K562 treated with DMSO at 1 percent for 12 hours (cell line): Measurements from ENCODE around the gene TSC22D4. TPM values are rescaled to one million over a fixed set of nuclear protein-coding genes. Genes with fewer than 3 reads are reported as not detected.

ENCODE experiments used
- total RNA-seq: library from RNA; unstranded; fragments of 300-600 nt; gene quantifications from 2 replicates; pipeline ENCODE4 v1.2.3, GENCODE V29; 2022; ENCODE audit not compliant: insufficient read depth

The TSC22D4 gene
- 141 and 148 TPM in 2 replicates for total RNA-seq

GRCh38 chr7:100478958-100479660, at the start of gene TSC22D4:
Gene TSC22D4, minus strand, starts transcription at chr7:100479214. Its CDS starts 1,176 bp downstream, at chr7:100478038.

GRCh38 chr7:100483722-100484672, 5.0 kb upstream of the TSC22D4 start, which contains the start of gene NYAP1:
Gene NYAP1, plus strand, starts transcription at chr7:100483927. Its CDS starts 1,385 bp downstream, at chr7:100485312.

GRCh38 chr7:100464210-100464660, 14.8 kb downstream of the TSC22D4 start, which contains the start of gene SPACDR:
Gene SPACDR, minus strand, starts transcription at chr7:100464260. Its CDS starts 235 bp downstream, at chr7:100464025.

GRCh38 chr7:100429637-100430492, 49.1 kb downstream of the TSC22D4 start, which contains the start of gene MEPCE:
Gene MEPCE, plus strand, starts transcription at chr7:100429831. Its CDS starts 188 bp downstream, at chr7:100430019.

GRCh38 chr7:100428199-100428966, 50.6 kb downstream of the TSC22D4 start, which contains the start of gene ZCWPW1:
Gene ZCWPW1, minus strand, starts transcription at chr7:100428703. Its CDS starts 8,054 bp downstream, at chr7:100420649.

Other genes with a start within 250 kb of the TSC22D4 start
- gene SPDYE3, start 171.5 kb downstream of the TSC22D4 start, total RNA-seq = 3.3 and 5.8 TPM in 2 replicates
- 22.6 and 47.5 TPM in 2 replicates for gene PILRB, start 121.1 kb downstream of the TSC22D4 start, total RNA-seq
- gene PILRA, start 105.7 kb downstream of the TSC22D4 start, total RNA-seq = 1.5 and 3.7 TPM in 2 replicates
- gene ZCWPW1, start 50.5 kb downstream of the TSC22D4 start, total RNA-seq = 2.3 and 7.2 TPM in 2 replicates
- gene MEPCE, start 49.4 kb downstream of the TSC22D4 start, total RNA-seq = 61.3 and 85.4 TPM in 2 replicates
- gene PPP1R35, start 42.7 kb downstream of the TSC22D4 start, total RNA-seq = 84.0 and 131 TPM in 2 replicates
- 2.1 TPM in 1 of 2 replicates, not detected in the other for gene SPACDR, start 15.0 kb downstream of the TSC22D4 start, total RNA-seq
- gene NYAP1, start 4.7 kb upstream of the TSC22D4 start, total RNA-seq = 1.2 TPM in 2 replicates
- 16.6 and 18.5 TPM in 2 replicates for gene AGFG2, start 60.0 kb upstream of the TSC22D4 start, total RNA-seq
- gene SAP25, start 94.7 kb upstream of the TSC22D4 start, total RNA-seq = 11.5 and 19.0 TPM in 2 replicates
- gene LRCH4, start 106.9 kb upstream of the TSC22D4 start, total RNA-seq = 67.0 and 99.9 TPM in 2 replicates
- gene FBXO24, start 107.1 kb upstream of the TSC22D4 start, total RNA-seq = 1.3 and 2.5 TPM in 2 replicates
- gene PCOLCE, start 123.1 kb upstream of the TSC22D4 start, total RNA-seq = 14.4 and 24.9 TPM in 2 replicates
- gene MOSPD3, start 133.3 kb upstream of the TSC22D4 start, total RNA-seq = 40.9 and 41.5 TPM in 2 replicates
- 47.9 and 70.0 TPM in 2 replicates for gene TFR2, start 162.3 kb upstream of the TSC22D4 start, total RNA-seq
- gene ACTL6B, start 177.2 kb upstream of the TSC22D4 start, total RNA-seq = not detected in 2 replicates
- 568 and 655 TPM in 2 replicates for gene GNB2, start 194.5 kb upstream of the TSC22D4 start, total RNA-seq
- gene GIGYF1, start 215.0 kb upstream of the TSC22D4 start, total RNA-seq = 11.4 and 30.9 TPM in 2 replicates
- gene POP7, start 226.9 kb upstream of the TSC22D4 start, total RNA-seq = 82.2 and 128 TPM in 2 replicates
- gene EPO, start 241.3 kb upstream of the TSC22D4 start, total RNA-seq = not detected in 2 replicates